K562 (cell line): ENCODE data around the gene PTPRC. TPM values are rescaled to one million over a fixed set of nuclear protein-coding genes. Genes with fewer than 3 reads are reported as not detected.

ENCODE experiments used
- ATAC-seq: fragments of 200-7000 bp; cut with Tn5 transposase; 3 replicates; pipeline ENCODE4 v1.9.1; 2020; ENCODE audit warnings: moderate library complexity
- BruUV-seq: library from RNA; stranded (reverse); fragments of 400-500 nt; replicated peaks from 2 replicates; lab custom pipeline; 2021; lab: Mats Ljungman, UMichigan
- CTCF ChIA-PET: fragments of 300-600 bp; formaldehyde crosslinking; extraction: SDS; loops from one replicate; lab custom pipeline; 2021; ENCODE audit warnings: low intra/inter-chr PET ratio; lab: Yijun Ruan, JAX
- POLR2A ChIA-PET: fragments of 300-600, 350-650 bp; sonication (Branson Sonifier 250); formaldehyde crosslinking; extraction: SDS; loops from one replicate; lab custom pipeline; 2021; ENCODE audit warnings: antibody characterized with exemption, inconsistent platforms; lab: Yijun Ruan, JAX
- DNase-seq, 4 experiments: peaks; one replicate each; pipeline versions ENCODE4 v3.0.0 to v3.0.0-alpha.2; 2011 to 2018; ENCODE audit warnings: low spot score in 3 of 4, mixed read lengths in 3 of 4; ENCODE audit errors: extremely low read depth in 1 of 4
- FAIRE-seq: peaks from 2 replicates; lab custom pipeline; 2011; peaks lifted over from hg19 to GRCh38; lab: Jason Lieb, UNC
- H2AFZ ChIP-seq: 2 replicates; pipeline ENCODE4 v1.6.0; 2011; ENCODE audit warnings: low read depth, low read length, control low read depth, inconsistent platforms
- H3K27ac ChIP-seq: fragments of 200-600 bp; 3 replicates; pipeline ENCODE4 v1.8.0; 2011; ENCODE audit warnings: low read depth, mild to moderate bottlenecking, control low read depth, inconsistent platforms, low read length, moderate library complexity, mixed read lengths; ENCODE audit errors: extremely low read depth
- H3K27me3 ChIP-seq, 2 experiments: fragments of 300-600 bp in 1 of 2; 2 replicates in 1 of 2; 3 replicates in 1 of 2; pipeline versions ENCODE4 v1.6.0 to v1.8.0; 2011; ENCODE audit warnings: inconsistent platforms in 2 of 2, low read length in 2 of 2, mild to moderate bottlenecking in 1 of 2, mixed read lengths in 1 of 2, moderate library complexity in 1 of 2; ENCODE audit not compliant: control insufficient read depth in 2 of 2, insufficient read depth in 2 of 2
- H3K36me3 ChIP-seq: fragments of 300-600 bp; 3 replicates; pipeline ENCODE4 v1.8.0; 2011; ENCODE audit warnings: mild to moderate bottlenecking, low read length, inconsistent platforms; ENCODE audit not compliant: control insufficient read depth, insufficient read depth
- H3K4me1 ChIP-seq, 2 experiments: fragments of 200-600 bp in 1 of 2; replicated peaks in 1 of 2; 2 replicates in 1 of 2; 3 replicates in 1 of 2; pipeline versions ENCODE4 v1.5.1 to v1.8.0; 2011; ENCODE audit warnings: inconsistent platforms in 2 of 2, low read length in 2 of 2, mild to moderate bottlenecking in 1 of 2, mixed read lengths in 1 of 2, moderate library complexity in 1 of 2; ENCODE audit not compliant: control insufficient read depth in 2 of 2, insufficient read depth in 2 of 2
- H3K4me2 ChIP-seq: 2 replicates; pipeline ENCODE4 v1.6.1; 2011; ENCODE audit warnings: low read length, control low read depth, inconsistent platforms, mixed read lengths; ENCODE audit not compliant: insufficient read depth
- H3K4me3 ChIP-seq: fragments of 200-600 bp; sonication (generic), shearing (Covaris generic); 2 replicates; pipeline ENCODE4 v1.5.1; 2016; ENCODE audit warnings: control low read depth, inconsistent platforms
- H3K79me2 ChIP-seq: fragments of 200-600 bp; 3 replicates; pipeline ENCODE4 v1.8.0; 2011; ENCODE audit warnings: low read length, inconsistent platforms; ENCODE audit not compliant: control insufficient read depth, insufficient read depth
- H3K9ac ChIP-seq, 2 experiments: 2 replicates each; pipeline versions ENCODE4 v1.6.0 to v1.6.1; 2011; ENCODE audit warnings: low read depth in 2 of 2, low read length in 2 of 2, control low read depth in 1 of 2, inconsistent platforms in 1 of 2, mild to moderate bottlenecking in 1 of 2, mixed read lengths in 1 of 2; ENCODE audit not compliant: insufficient read depth in 1 of 2
- H3K9me1 ChIP-seq: one replicate; pipeline ENCODE4 v1.6.0; 2011; ENCODE audit warnings: inconsistent platforms, mild to moderate bottlenecking, low read length, moderate library complexity; ENCODE audit not compliant: control insufficient read depth, insufficient read depth
- H3K9me3 ChIP-seq: replicated peaks from 2 replicates; pipeline ENCODE4 v1.5.1; 2011; ENCODE audit warnings: low read depth, low read length, inconsistent platforms; ENCODE audit not compliant: control insufficient read depth, insufficient read depth
- H4K20me1 ChIP-seq: replicated peaks from 2 replicates; pipeline ENCODE4 v1.6.1; 2011; ENCODE audit warnings: low read length, inconsistent platforms, mixed read lengths; ENCODE audit not compliant: control insufficient read depth, insufficient read depth
- FOXK1 ChIP-seq: sonication (generic); formaldehyde crosslinking; IDR thresholded peaks from 2 replicates; pipeline ENCODE4 v1.8.0; 2022; ENCODE audit warnings: missing genetic modification reagents, mild to moderate bottlenecking, borderline replicate concordance
- KLF16 ChIP-seq: IDR thresholded peaks from 2 replicates; pipeline ENCODE4 v1.6.1; 2016; ENCODE audit warnings: antibody characterized with exemption
- ZNF778 ChIP-seq: fragments of 450-650 bp; formaldehyde crosslinking; IDR thresholded peaks from 2 replicates; pipeline ENCODE4 v1.4.0; 2020; ENCODE audit warnings: mild to moderate bottlenecking, moderate library complexity
- WGBS: fragments of 100-300 bp; shearing (Covaris generic); methylation state at CpG from one replicate; pipeline ENCODE4 v1.1.6; 2016; ENCODE audit warnings: low coverage, mixed read lengths; ENCODE audit not compliant: insufficient coverage; ENCODE audit errors: missing lambda C conversion rate; 5-methylcytosine and 5-hydroxymethylcytosine counted together
- in situ Hi-C: fragments of 300-500 bp; cut with MboI; formaldehyde crosslinking; loops from 4 replicates; pipeline ENCODE4 v1.15.0; 2018; ENCODE audit warnings: inconsistent platforms, mixed read lengths
- intact Hi-C: fragments of 100-400 bp; cut with micrococcal nuclease; formaldehyde crosslinking; loops from 2 replicates; pipeline ENCODE4 v1.14.2; 2022
- polyA plus RNA-seq, 8 experiments: library from polyadenylated mRNA; depleted of rRNA in 4 of 8; stranded (reverse) in 5 of 8; unstranded in 3 of 8; fragments of >200 nt; fragmentation: Nextera tagmentation in 2 of 8; fragmentation: Illumina TruSeq in 1 of 8; extraction: Ambion mirVana in 2 of 8; extraction: Trizol in 1 of 8; gene quantifications; 2 replicates each; pipeline versions ENCODE4 v1.2.1 to v1.2.3, GENCODE V29; 2011 to 2014; ENCODE audit warnings: inconsistent platforms in 1 of 8, missing spikeins in 1 of 8
- total RNA-seq, 7 experiments: library from RNA; depleted of rRNA in 6 of 7; stranded (reverse); fragments of >200 nt in 6 of 7; fragmentation: Illumina TruSeq in 2 of 7; extraction: Trizol in 2 of 7; gene quantifications; 2 replicates each; pipeline versions ENCODE4 v1.2.1 to v1.2.3, GENCODE V29; 2011 to 2021; ENCODE audit warnings: low replicate concordance in 1 of 7
- TF ChIP-seq, protein P1 (sequence below): fragments of 250-450 bp; sonication (Bioruptor Pico); IDR thresholded peaks from 2 replicates; pipeline ENCODE4 v1.9.0; 2021; ENCODE audit warnings: mild to moderate bottlenecking, inconsistent platforms
- TF ChIP-seq, protein P2 (sequence below): fragments of 450-650 bp; IDR thresholded peaks from 2 replicates; pipeline ENCODE4 v1.7.0; 2016; ENCODE audit warnings: borderline replicate concordance
- TF ChIP-seq, protein P3 (sequence below): fragments of 250-450 bp; sonication (Bioruptor Pico); IDR thresholded peaks from 2 replicates; pipeline ENCODE4 v1.8.0; 2022; ENCODE audit warnings: inconsistent platforms, mild to moderate bottlenecking, moderate library complexity, borderline replicate concordance
- TF ChIP-seq, protein P4 (sequence below): sonication (generic); formaldehyde crosslinking; IDR thresholded peaks from 2 replicates; pipeline ENCODE4 v1.5.0; 2020; ENCODE audit warnings: missing genetic modification reagents

Gene PTPRC
- total and polyA plus RNA-seq, 9 of the 15 experiments (the other 6 are each of a cell fraction or from before 2014, with no cell fraction given): 7.1 to 107 (median 62.9) TPM

- Histone ChIP-seq H3K4me2 (no peak overlapping the region), H3K4me3 (no peak overlapping the region), H3K9ac (no peak overlapping the region), H2AFZ (no peak overlapping the region), H3K79me2 (no peaks in the 10 kb centered on the region), H3K4me1 (no peaks in the 10 kb centered on the region)
- no peak for DNase-seq
- no TSS peak for BruUV-seq
- no peak for FAIRE-seq
- 48% methylated on average over 5 of the region's 5 CpGs for WGBS
- no peak for ATAC-seq
- CTCF ChIA-PET: no interaction called here
- TF ChIP-seq, protein P1, sequence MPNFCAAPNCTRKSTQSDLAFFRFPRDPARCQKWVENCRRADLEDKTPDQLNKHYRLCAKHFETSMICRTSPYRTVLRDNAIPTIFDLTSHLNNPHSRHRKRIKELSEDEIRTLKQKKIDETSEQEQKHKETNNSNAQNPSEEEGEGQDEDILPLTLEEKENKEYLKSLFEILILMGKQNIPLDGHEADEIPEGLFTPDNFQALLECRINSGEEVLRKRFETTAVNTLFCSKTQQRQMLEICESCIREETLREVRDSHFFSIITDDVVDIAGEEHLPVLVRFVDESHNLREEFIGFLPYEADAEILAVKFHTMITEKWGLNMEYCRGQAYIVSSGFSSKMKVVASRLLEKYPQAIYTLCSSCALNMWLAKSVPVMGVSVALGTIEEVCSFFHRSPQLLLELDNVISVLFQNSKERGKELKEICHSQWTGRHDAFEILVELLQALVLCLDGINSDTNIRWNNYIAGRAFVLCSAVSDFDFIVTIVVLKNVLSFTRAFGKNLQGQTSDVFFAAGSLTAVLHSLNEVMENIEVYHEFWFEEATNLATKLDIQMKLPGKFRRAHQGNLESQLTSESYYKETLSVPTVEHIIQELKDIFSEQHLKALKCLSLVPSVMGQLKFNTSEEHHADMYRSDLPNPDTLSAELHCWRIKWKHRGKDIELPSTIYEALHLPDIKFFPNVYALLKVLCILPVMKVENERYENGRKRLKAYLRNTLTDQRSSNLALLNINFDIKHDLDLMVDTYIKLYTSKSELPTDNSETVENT (CRISPR knock-in tag): no peak
- TF ChIP-seq, protein P2, sequence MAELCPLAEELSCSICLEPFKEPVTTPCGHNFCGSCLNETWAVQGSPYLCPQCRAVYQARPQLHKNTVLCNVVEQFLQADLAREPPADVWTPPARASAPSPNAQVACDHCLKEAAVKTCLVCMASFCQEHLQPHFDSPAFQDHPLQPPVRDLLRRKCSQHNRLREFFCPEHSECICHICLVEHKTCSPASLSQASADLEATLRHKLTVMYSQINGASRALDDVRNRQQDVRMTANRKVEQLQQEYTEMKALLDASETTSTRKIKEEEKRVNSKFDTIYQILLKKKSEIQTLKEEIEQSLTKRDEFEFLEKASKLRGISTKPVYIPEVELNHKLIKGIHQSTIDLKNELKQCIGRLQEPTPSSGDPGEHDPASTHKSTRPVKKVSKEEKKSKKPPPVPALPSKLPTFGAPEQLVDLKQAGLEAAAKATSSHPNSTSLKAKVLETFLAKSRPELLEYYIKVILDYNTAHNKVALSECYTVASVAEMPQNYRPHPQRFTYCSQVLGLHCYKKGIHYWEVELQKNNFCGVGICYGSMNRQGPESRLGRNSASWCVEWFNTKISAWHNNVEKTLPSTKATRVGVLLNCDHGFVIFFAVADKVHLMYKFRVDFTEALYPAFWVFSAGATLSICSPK: no peak
- TF ChIP-seq, protein P3, sequence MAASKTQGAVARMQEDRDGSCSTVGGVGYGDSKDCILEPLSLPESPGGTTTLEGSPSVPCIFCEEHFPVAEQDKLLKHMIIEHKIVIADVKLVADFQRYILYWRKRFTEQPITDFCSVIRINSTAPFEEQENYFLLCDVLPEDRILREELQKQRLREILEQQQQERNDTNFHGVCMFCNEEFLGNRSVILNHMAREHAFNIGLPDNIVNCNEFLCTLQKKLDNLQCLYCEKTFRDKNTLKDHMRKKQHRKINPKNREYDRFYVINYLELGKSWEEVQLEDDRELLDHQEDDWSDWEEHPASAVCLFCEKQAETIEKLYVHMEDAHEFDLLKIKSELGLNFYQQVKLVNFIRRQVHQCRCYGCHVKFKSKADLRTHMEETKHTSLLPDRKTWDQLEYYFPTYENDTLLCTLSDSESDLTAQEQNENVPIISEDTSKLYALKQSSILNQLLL (CRISPR knock-in tag): no peak
- TF ChIP-seq, protein P4, sequence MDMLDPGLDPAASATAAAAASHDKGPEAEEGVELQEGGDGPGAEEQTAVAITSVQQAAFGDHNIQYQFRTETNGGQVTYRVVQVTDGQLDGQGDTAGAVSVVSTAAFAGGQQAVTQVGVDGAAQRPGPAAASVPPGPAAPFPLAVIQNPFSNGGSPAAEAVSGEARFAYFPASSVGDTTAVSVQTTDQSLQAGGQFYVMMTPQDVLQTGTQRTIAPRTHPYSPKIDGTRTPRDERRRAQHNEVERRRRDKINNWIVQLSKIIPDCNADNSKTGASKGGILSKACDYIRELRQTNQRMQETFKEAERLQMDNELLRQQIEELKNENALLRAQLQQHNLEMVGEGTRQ (CRISPR knock-in tag): no peak
- TF ChIP-seq KLF16 (no peak), FOXK1 (CRISPR knock-in tag) (no peak), ZNF778 (CRISPR knock-in tag) (no peak)
- TF ChIP-seq, all 486 proteins: peak for 0
- intact Hi-C loops (no loop called here), in situ Hi-C loops (no loop called here)
- Histone ChIP-seq H3K36me3 (peaks cover 5% of the 10 kb centered on the region; the same call in 1 of the 3 replicates), H4K20me1 (no peaks in the 10 kb centered on the region), H3K27me3 (no peaks in the 10 kb centered on the region), H3K27ac (no peak overlapping the region), H3K9me1 (no peaks in the 10 kb centered on the region), H3K9me3 (no peaks in the 10 kb centered on the region)
- POLR2A ChIA-PET: interaction anchor here (0.7 to 0.9 kb wide), 2 partner anchors 8 to 274 kb away, joined by 3 read pairs; no protein-coding TSS in a partner anchor
These were observed 77.2 kb downstream of the PTPRC start for GRCh38 chr1:198716051-198716450.
